ENCODE results near the gene AUTS2.

Gene AUTS2

GRCh38 chr7:70299472-70299807, 701.2 kb downstream of the AUTS2 start:
- H3K4me2 ChIP-seq (ENCODE audit: low read depth, low read length, poor library complexity, severe bottlenecking): no peak overlapping the region
- H3K4me1 ChIP-seq (ENCODE audit: insufficient read depth, low read length, poor library complexity, severe bottlenecking): peaks cover 59% of the 10 kb centered on the region
- H3K27me3 ChIP-seq (ENCODE audit: insufficient read depth, low read length, poor library complexity, severe bottlenecking): no peaks in the 10 kb centered on the region
- no peak overlapping the region for H3K4me3 ChIP-seq (ENCODE audit: low read length, poor library complexity, severe bottlenecking)
- H3K9me2 ChIP-seq (replicated peaks; ENCODE audit: low read depth, low read length): no peaks in the 10 kb centered on the region
- TF ChIP-seq CTCF (conservative IDR thresholded peaks at IDR 0.05; ENCODE audit: low read length) (no peak), EZH2phosphoT487 (IDR thresholded peaks at IDR 0.05; ENCODE audit: borderline replicate concordance) (no peak)
- no peaks in the 10 kb centered on the region for H3K9me3 ChIP-seq (ENCODE audit: insufficient read depth, low read depth, low read length)
- no peaks in the 10 kb centered on the region for H3K36me3 ChIP-seq (ENCODE audit: insufficient read depth, low read length)
- H3K9ac ChIP-seq (ENCODE audit: low read depth, low read length, poor library complexity, severe bottlenecking): no peak overlapping the region
- no peaks in the 10 kb centered on the region for H4K20me1 ChIP-seq (ENCODE audit: insufficient read depth, low read length, poor library complexity, severe bottlenecking)
- H3K79me2 ChIP-seq (ENCODE audit: insufficient read depth, low read length): no peaks in the 10 kb centered on the region
- peaks cover 15% of the 10 kb centered on the region for H3F3A ChIP-seq (ENCODE audit: low read depth)
- no peak overlapping the region for H2AFZ ChIP-seq (ENCODE audit: low read length)

GRCh38 chr7:70301673-70302185, 703.5 kb downstream of the AUTS2 start:
- no peaks in the 10 kb centered on the region for H3K36me3 ChIP-seq (ENCODE audit: insufficient read depth, low read length)
- peaks cover 68% of the 10 kb centered on the region for H3K4me1 ChIP-seq (ENCODE audit: insufficient read depth, low read length, poor library complexity, severe bottlenecking)
- H3F3A ChIP-seq (ENCODE audit: low read depth): peaks cover 15% of the 10 kb centered on the region
- H3K4me2 ChIP-seq (ENCODE audit: low read depth, low read length, poor library complexity, severe bottlenecking): peak overlapping the region; percentile 75
- H4K20me1 ChIP-seq (ENCODE audit: insufficient read depth, low read length, poor library complexity, severe bottlenecking): no peaks in the 10 kb centered on the region
- no peak for TF ChIP-seq EZH2phosphoT487 (IDR thresholded peaks at IDR 0.05; ENCODE audit: borderline replicate concordance)
- TF ChIP-seq CTCF (conservative IDR thresholded peaks at IDR 0.05; ENCODE audit: low read length): no peak
- no peaks in the 10 kb centered on the region for H3K9me3 ChIP-seq (ENCODE audit: insufficient read depth, low read depth, low read length)
- H3K4me3 ChIP-seq (ENCODE audit: low read length, poor library complexity, severe bottlenecking): peak overlapping the region; percentile 55
- H3K79me2 ChIP-seq (ENCODE audit: insufficient read depth, low read length): no peaks in the 10 kb centered on the region
- peak overlapping the region; percentile 44 for H3K9ac ChIP-seq (ENCODE audit: low read depth, low read length, poor library complexity, severe bottlenecking)
- H3K27me3 ChIP-seq (ENCODE audit: insufficient read depth, low read length, poor library complexity, severe bottlenecking): no peaks in the 10 kb centered on the region
- H3K9me2 ChIP-seq (replicated peaks; ENCODE audit: low read depth, low read length): no peaks in the 10 kb centered on the region
- no peak overlapping the region for H2AFZ ChIP-seq (ENCODE audit: low read length)

GRCh38 chr7:70303309-70303708, 705.0 kb downstream of the AUTS2 start:
- H3K4me1 ChIP-seq (ENCODE audit: insufficient read depth, low read length, poor library complexity, severe bottlenecking): peaks cover 67% of the 10 kb centered on the region
- H3F3A ChIP-seq (ENCODE audit: low read depth): peaks cover 15% of the 10 kb centered on the region
- no peaks in the 10 kb centered on the region for H3K36me3 ChIP-seq (ENCODE audit: insufficient read depth, low read length)
- H3K9ac ChIP-seq (ENCODE audit: low read depth, low read length, poor library complexity, severe bottlenecking): no peak overlapping the region
- H3K9me2 ChIP-seq (replicated peaks; ENCODE audit: low read depth, low read length): no peaks in the 10 kb centered on the region
- no peaks in the 10 kb centered on the region for H3K79me2 ChIP-seq (ENCODE audit: insufficient read depth, low read length)
- no peaks in the 10 kb centered on the region for H3K27me3 ChIP-seq (ENCODE audit: insufficient read depth, low read length, poor library complexity, severe bottlenecking)
- no peak overlapping the region for H3K4me3 ChIP-seq (ENCODE audit: low read length, poor library complexity, severe bottlenecking)
- no peak overlapping the region for H2AFZ ChIP-seq (ENCODE audit: low read length)
- H3K9me3 ChIP-seq (ENCODE audit: insufficient read depth, low read depth, low read length): no peaks in the 10 kb centered on the region
- H4K20me1 ChIP-seq (ENCODE audit: insufficient read depth, low read length, poor library complexity, severe bottlenecking): no peaks in the 10 kb centered on the region
- TF ChIP-seq EZH2phosphoT487 (IDR thresholded peaks at IDR 0.05; ENCODE audit: borderline replicate concordance): no peak
- 0 out of 2 replicates have a peak, but pooled peaks have one; percentile 20 for TF ChIP-seq CTCF (conservative IDR thresholded peaks at IDR 0.05; ENCODE audit: low read length)
- peak overlapping the region; percentile 75 for H3K4me2 ChIP-seq (ENCODE audit: low read depth, low read length, poor library complexity, severe bottlenecking)
